HepG2 (cell line): ENCODE data around the gene EGR1. TPM values are rescaled to one million over a fixed set of nuclear protein-coding genes. Genes with fewer than 3 reads are reported as not detected.
A peak's percentile ranks its signal among the peaks of the same experiment; 100 is the strongest.

ENCODE experiments used
- ATAC-seq: fragments of 200-7000 bp; cut with Tn5 transposase; 3 replicates; pipeline ENCODE4 v1.9.1; 2020; ENCODE audit warnings: mild to moderate bottlenecking, moderate library complexity
- BruUV-seq: library from RNA; stranded (reverse); fragments of 400-500 nt; replicated peaks from 2 replicates; lab custom pipeline; 2021; lab: Mats Ljungman, UMichigan
- CTCF ChIA-PET: fragments of 300-600 bp; formaldehyde crosslinking; extraction: SDS; loops from one replicate; lab custom pipeline; 2021; ENCODE audit warnings: low total read pairs, inconsistent platforms, low intra/inter-chr PET ratio; lab: Yijun Ruan, JAX
- POLR2A ChIA-PET: fragments of 350-600 bp; sonication (Branson Sonifier 250); formaldehyde crosslinking; loops from one replicate; lab custom pipeline; 2020; ENCODE audit warnings: antibody characterized with exemption, inconsistent platforms; lab: Yijun Ruan, JAX
- DNase-seq: peaks from one replicate; pipeline ENCODE4 v3.0.0-alpha.2; 2015; ENCODE audit warnings: low spot score
- FAIRE-seq: peaks from 3 replicates; lab custom pipeline; 2011; peaks lifted over from hg19 to GRCh38; lab: Jason Lieb, UNC
- H2AFZ ChIP-seq: one replicate; pipeline ENCODE4 v1.6.1; 2011; ENCODE audit warnings: low read length, inconsistent platforms
- H3K27ac ChIP-seq: fragments of 300-600 bp; 3 replicates; pipeline ENCODE4 v1.8.0; 2011; ENCODE audit warnings: mixed run types, mild to moderate bottlenecking, mixed read lengths, low read length, inconsistent platforms; ENCODE audit not compliant: insufficient read depth; ENCODE audit errors: extremely low read length
- H3K27me3 ChIP-seq, 2 experiments: fragments of 200-600 bp in 1 of 2; 2 replicates in 1 of 2; 3 replicates in 1 of 2; pipeline versions ENCODE4 v1.6.0 to v1.8.0; 2011; ENCODE audit warnings: low read length in 2 of 2, mild to moderate bottlenecking in 2 of 2, moderate library complexity in 2 of 2, inconsistent platforms in 1 of 2; ENCODE audit not compliant: insufficient read depth in 2 of 2, control insufficient read depth in 1 of 2
- H3K36me3 ChIP-seq, 2 experiments: fragments of 200-600 bp in 1 of 2; replicated peaks in 1 of 2; 2 replicates in 1 of 2; 3 replicates in 1 of 2; pipeline versions ENCODE4 v1.5.1 to v1.8.0; 2011; ENCODE audit warnings: low read length in 2 of 2, inconsistent platforms in 1 of 2; ENCODE audit not compliant: insufficient read depth in 2 of 2, control insufficient read depth in 1 of 2
- H3K4me1 ChIP-seq: 2 replicates; pipeline ENCODE4 v1.5.1; 2012; ENCODE audit warnings: low read length, inconsistent platforms; ENCODE audit not compliant: insufficient read depth
- H3K4me2 ChIP-seq: 2 replicates; pipeline ENCODE4 v1.6.0; 2011; ENCODE audit warnings: low read depth, low read length, inconsistent platforms
- H3K4me3 ChIP-seq, 3 experiments: fragments of 200-600 bp in 1 of 3; sonication (generic), shearing (Covaris generic) in 1 of 3; replicated peaks in 1 of 3; 2 replicates each; pipeline ENCODE4 v1.5.1; 2011 to 2016; ENCODE audit warnings: low read length in 3 of 3, inconsistent platforms in 2 of 3, low read depth in 2 of 3, mild to moderate bottlenecking in 2 of 3, control low read depth in 1 of 3, mixed read lengths in 1 of 3; ENCODE audit not compliant: insufficient read depth in 1 of 3
- H3K79me2 ChIP-seq: one replicate; pipeline ENCODE4 v1.6.1; 2011; ENCODE audit warnings: low read length, inconsistent platforms; ENCODE audit not compliant: insufficient read depth
- H3K9ac ChIP-seq: 2 replicates; pipeline ENCODE4 v1.6.0; 2011; ENCODE audit warnings: mild to moderate bottlenecking, low read depth, low read length, inconsistent platforms; ENCODE audit not compliant: insufficient read depth
- H3K9me3 ChIP-seq: 2 replicates; pipeline ENCODE4 v1.5.1; 2012; ENCODE audit warnings: mild to moderate bottlenecking, low read length
- H4K20me1 ChIP-seq: 2 replicates; pipeline ENCODE4 v1.6.0; 2011; ENCODE audit warnings: inconsistent platforms, mild to moderate bottlenecking, low read length, moderate library complexity; ENCODE audit not compliant: insufficient read depth
- MXD3 ChIP-seq: IDR thresholded peaks from 2 replicates; pipeline ENCODE4 v1.6.1; 2016; ENCODE audit warnings: mild to moderate bottlenecking, missing biosample characterization, missing genetic modification reagents
- POLR2G ChIP-seq: fragments of 200-400 bp; formaldehyde crosslinking; IDR thresholded peaks from 2 replicates; pipeline ENCODE4 v1.6.1; 2018; ENCODE audit warnings: mild to moderate bottlenecking, low read depth, low read length, moderate library complexity
- ZNF788 ChIP-seq: sonication (generic); formaldehyde crosslinking; IDR thresholded peaks from 2 replicates; pipeline ENCODE4 v1.5.0; 2020; ENCODE audit warnings: mild to moderate bottlenecking, missing genetic modification reagents, borderline replicate concordance
- WGBS: methylation state at CpG from one replicate; pipeline ENCODE4 v1.1.6; 2017; ENCODE audit warnings: low lambda C conversion rate; 5-methylcytosine and 5-hydroxymethylcytosine counted together
- in situ Hi-C: cut with HindIII; loops from 2 replicates; pipeline ENCODE4 v1.10.0; 2017; ENCODE audit warnings: low pct_unique_long_range_greater_than_20kb; ENCODE audit not compliant: extremely low pct_ligation_motif_present
- intact Hi-C: fragments of 100-400 bp; cut with micrococcal nuclease; formaldehyde crosslinking; loops from one replicate; pipeline ENCODE4 v1.10.0; 2022; ENCODE audit not compliant: unreplicated experiment
- polyA plus RNA-seq, 8 experiments: library from polyadenylated mRNA; depleted of rRNA in 3 of 8; stranded (reverse) in 7 of 8; unstranded in 1 of 8; fragments of >200 nt; fragmentation: Illumina TruSeq in 4 of 8; extraction: Trizol in 4 of 8; gene quantifications; 2 replicates each; pipeline versions ENCODE4 v1.2.1 to v1.2.3, GENCODE V29; 2011 to 2016; ENCODE audit warnings: low read depth in 4 of 8, missing spikeins in 1 of 8, mixed read lengths in 1 of 8; ENCODE audit not compliant: insufficient read depth in 1 of 8
- total RNA-seq, 5 experiments: library from RNA; depleted of rRNA; stranded (reverse); fragments of >200 nt; fragmentation: Illumina TruSeq; extraction: Trizol; gene quantifications; 2 replicates each; pipeline ENCODE4 v1.2.3, GENCODE V29; 2016; ENCODE audit warnings: low read depth in 1 of 5
- TF ChIP-seq, protein P1 (sequence below): sonication (generic); formaldehyde crosslinking; IDR thresholded peaks from 2 replicates; pipeline ENCODE4 v1.4.0; 2020; ENCODE audit warnings: missing genetic modification reagents

The EGR1 gene
- total and polyA plus RNA-seq, 2 of the 13 experiments (the other 11 are each of a cell fraction or from before 2014, with no cell fraction given), result 4.1 to 4.5 TPM

DNA sequence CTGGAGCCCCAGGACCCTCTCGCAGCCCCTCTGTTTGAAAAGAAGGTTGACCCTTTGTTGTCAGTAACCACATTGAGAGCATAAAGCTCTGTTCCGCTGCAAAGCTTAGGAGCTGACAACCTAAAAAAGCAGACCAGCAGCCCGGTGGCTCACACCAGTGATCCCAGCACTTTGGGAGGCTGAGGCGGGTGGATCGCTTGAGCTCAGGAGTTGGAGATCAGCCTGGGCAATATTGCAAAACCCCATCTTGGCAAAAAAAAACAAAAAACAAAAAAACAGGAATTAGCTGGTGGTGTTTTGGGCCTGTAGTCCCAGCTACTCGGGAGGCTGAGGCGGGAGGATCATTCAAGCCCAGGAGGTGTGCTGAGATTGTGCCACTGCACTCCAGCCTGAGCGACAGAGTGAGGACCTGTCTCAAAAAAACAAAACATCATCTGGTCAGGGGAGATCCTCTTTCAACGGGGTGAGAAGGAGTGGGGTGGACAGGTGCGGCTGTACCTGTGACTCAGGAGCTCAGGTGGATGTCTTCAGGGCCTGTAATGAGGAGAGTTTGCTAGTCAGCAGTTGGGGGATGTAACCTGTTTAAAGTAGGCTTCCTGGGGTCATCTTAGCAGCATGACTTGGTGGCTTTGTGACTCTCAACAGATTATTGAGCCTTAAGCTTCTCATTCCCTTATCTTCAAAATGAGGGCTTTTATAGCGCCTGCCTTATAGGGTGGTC is 27.1 kb upstream of the EGR1 start:
- H2AFZ ChIP-seq, result no peak overlapping the region
- no peak overlapping the region for H3K27ac ChIP-seq
- POLR2A ChIA-PET, result no interaction called here
- H3K27me3 ChIP-seq, result no peaks in the 10 kb centered on the region; a peak in 1 of 5 replicates
- 85% methylated on average over 11 of the region's 11 CpGs for WGBS
- intact Hi-C loops (no loop called here), in situ Hi-C loops (no loop called here)
- H3K4me1 ChIP-seq, result peaks cover 31% of the 10 kb centered on the region
- no peak for ATAC-seq
- no peak for FAIRE-seq
- H3K36me3 ChIP-seq, result peaks cover 2 to 25% of the 10 kb centered on the region in 2 experiments
- no TSS peak for BruUV-seq
- no peaks in the 10 kb centered on the region for H4K20me1 ChIP-seq
- CTCF ChIA-PET, result no interaction called here
- no peaks in the 10 kb centered on the region for H3K9me3 ChIP-seq
- H3K9ac ChIP-seq, result peak overlapping the region; percentile 17; the same call in 1 of the 2 replicates
- peak overlapping the region; percentile 68 to 77 (median 76); a peak in 5 of 6 replicates for H3K4me3 ChIP-seq
- no peaks in the 10 kb centered on the region for H3K79me2 ChIP-seq
- TF ChIP-seq ZNF788 (CRISPR knock-in tag), result 0 out of 2 replicates have a peak, but pooled peaks have one; percentile 46
- 0 out of 2 replicates have a peak, but pooled peaks have one; percentile 41 for TF ChIP-seq POLR2G
- TF ChIP-seq MXD3 (CRISPR knock-in tag), result 0 out of 2 replicates have a peak, but pooled peaks have one; percentile 24
- TF ChIP-seq, protein P1, sequence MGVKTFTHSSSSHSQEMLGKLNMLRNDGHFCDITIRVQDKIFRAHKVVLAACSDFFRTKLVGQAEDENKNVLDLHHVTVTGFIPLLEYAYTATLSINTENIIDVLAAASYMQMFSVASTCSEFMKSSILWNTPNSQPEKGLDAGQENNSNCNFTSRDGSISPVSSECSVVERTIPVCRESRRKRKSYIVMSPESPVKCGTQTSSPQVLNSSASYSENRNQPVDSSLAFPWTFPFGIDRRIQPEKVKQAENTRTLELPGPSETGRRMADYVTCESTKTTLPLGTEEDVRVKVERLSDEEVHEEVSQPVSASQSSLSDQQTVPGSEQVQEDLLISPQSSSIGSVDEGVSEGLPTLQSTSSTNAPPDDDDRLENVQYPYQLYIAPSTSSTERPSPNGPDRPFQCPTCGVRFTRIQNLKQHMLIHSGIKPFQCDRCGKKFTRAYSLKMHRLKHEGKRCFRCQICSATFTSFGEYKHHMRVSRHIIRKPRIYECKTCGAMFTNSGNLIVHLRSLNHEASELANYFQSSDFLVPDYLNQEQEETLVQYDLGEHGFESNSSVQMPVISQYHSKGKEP (CRISPR knock-in tag), result no peak
- TF ChIP-seq, all 625 proteins: peak for 3
- H3K4me2 ChIP-seq, result peak overlapping the region; percentile 99
- no peak for DNase-seq
